Smooth muscle cell of the brain vasculature (primary cell): Measurements from ENCODE around the gene ANXA6.
"Not testable (repeated sequence)": the region's sequence is repeated elsewhere in the genome, so short reads cannot be mapped to it uniquely, and the experiment has no call there.

ENCODE experiments used
- DNase-seq: peaks from one replicate; pipeline ENCODE4 v3.0.0-alpha.2; 2012; ENCODE audit warnings: low read depth, low spot score

ANXA6 gene

DNA sequence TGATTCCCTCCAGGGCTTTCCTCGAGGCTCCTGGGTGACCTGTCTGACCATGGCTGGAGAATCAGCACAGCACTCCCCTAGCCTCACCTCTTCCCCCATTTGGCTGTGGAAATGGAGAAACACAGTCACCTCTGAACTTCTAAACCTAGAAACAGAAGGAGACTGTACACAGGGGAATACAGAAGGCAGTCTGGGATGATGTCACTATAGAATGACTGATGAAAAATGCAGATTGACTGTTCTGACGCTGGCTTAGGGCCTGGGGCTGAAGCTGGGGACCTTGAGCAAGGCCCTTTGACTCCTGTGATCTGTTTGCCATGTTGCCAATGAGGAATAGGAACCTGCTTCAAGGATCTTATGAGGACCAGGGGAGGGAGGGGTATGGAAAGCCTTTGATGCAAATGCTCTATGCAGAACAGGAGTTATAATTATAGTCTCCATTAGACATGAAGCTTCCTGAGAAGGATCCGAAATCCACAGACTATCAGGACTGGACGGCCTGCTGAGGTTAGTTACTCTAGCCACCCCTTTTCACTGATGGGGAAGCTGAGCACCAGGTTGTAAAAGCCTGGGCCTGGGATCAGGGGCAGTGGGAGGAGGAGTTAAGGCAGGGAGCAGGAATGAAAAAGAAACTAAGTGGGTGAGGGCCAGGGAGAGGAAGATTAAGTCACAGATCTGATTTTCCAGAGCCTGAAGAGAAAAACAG is 24.4 kb upstream of the ANXA6 start:
- no peak for DNase-seq

- no peak for DNase-seq
Observed at GRCh38 chr5:151180291-151180690, 22.7 kb upstream of the ANXA6 start.

- no peak for DNase-seq
Observed at GRCh38 chr5:151179489-151179840, 21.9 kb upstream of the ANXA6 start.

GRCh38 chr5:151178777-151179488 is 21.4 kb upstream of the ANXA6 start:
- no peak for DNase-seq

GRCh38 chr5:151178372-151178771 is 20.8 kb upstream of the ANXA6 start:
- no peak for DNase-seq

DNA sequence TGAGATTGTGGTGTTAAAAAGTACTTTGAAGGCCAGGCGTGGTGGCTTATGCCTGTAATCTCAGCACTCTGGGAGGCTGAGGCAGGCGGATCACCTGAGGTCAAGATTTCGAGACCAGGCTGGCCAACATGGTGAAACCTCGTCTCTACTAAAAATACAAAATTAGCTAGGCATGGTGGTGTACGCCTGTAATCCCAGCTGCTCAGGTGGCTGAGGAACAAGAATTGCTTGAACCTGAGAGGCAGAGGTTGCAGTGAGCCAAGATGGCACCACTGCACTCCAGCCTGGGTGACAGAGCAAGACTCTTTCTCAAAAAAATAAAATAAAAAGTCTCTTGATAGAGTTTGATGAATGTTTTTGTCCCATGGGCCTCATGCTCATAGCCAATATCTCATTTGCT is 18.7 kb upstream of the ANXA6 start:
- DNase-seq: not testable (repeated sequence)

DNA sequence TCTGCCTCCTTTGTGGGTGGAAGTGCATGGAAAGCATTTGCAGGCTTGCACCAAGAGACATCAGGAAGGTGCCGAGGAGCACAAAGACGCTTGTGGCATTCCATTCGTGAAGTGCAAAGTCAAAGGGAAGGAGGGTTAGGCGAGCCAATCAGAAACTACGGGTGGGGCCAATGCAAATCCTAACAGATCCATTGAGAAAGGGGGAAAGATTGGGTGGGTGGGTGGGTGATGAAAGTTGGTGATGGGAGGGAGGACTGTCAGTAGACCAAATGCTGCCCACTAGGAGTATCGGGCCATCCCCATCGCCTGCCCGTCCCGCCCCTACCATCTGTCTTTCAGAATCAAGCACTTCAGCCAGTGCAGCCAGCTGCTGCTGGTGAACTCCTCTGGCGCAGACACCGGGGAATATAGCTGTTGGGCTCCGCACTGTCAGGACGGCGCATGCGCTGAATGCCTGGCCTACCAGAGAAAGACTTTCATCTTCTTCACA is 17.1 kb upstream of the ANXA6 start:
- DNase-seq: no peak

DNA sequence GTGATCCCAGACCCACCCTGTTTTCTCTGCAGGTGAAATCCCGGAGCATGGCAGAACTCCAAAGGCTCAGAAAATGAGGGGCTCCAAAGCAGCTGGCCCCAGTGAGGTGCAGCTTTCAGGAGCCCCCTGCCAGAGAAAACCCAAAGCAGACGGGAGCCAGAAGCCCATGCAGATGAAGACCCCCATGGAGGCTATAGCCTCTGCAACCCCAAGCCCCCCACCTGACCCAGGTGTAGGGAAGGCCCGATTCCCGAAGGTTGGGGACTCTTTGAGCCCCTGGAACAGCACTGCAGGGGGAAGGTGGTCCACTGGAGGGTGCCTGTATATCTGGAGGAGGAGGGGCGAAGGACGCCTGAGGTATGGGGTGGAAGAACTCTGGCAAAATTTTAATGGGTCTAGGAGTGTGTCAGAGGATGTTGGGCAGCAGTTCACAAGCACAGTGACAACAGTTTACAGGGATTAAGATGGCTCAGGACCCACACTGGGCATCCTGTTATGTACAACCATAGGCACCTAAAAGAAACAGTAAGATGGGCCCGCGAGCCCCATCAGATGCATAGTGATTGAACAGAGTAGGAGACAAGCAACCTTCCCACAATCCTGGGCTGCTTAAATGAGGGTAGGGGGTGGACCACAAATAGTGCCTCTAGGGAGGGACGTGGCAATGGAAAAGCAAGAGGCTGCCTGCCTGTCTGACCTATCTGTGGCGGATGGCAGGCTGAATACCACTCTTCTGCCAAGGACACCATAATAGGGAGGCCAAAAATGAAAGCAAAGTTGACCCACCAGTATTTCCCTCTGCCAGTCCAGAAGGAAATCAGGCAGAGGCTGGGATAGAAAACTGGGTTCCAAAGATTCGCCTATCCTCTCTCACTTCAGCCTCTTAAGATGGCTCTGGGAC is 16.4 kb upstream of the ANXA6 start:
- DNase-seq: no peak

- DNase-seq: no peak
Observed at GRCh38 chr5:151171529-151171928, 13.9 kb upstream of the ANXA6 start.

- DNase-seq: no peak
Observed at GRCh38 chr5:151168602-151169344, 11.2 kb upstream of the ANXA6 start.

DNA sequence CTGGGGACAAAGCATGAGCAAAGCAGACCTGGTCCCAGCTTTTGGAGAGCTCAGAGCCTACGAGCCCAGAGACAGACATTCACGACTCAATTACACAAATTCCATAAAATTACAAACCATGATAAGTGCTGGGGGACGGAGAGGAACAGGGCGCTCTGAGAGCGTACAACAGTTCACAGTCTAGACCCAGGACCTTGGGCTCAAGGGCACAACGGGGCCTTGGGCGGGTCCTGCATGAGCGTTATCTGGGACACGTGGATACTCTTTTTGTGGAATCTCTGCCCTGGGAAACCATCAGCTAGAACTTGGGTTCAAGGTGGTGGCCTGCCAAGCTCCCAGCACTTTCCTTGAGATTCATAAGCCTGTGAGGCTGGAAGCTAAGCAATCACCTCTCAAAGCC is 9.4 kb upstream of the ANXA6 start:
- DNase-seq: no peak

DNA sequence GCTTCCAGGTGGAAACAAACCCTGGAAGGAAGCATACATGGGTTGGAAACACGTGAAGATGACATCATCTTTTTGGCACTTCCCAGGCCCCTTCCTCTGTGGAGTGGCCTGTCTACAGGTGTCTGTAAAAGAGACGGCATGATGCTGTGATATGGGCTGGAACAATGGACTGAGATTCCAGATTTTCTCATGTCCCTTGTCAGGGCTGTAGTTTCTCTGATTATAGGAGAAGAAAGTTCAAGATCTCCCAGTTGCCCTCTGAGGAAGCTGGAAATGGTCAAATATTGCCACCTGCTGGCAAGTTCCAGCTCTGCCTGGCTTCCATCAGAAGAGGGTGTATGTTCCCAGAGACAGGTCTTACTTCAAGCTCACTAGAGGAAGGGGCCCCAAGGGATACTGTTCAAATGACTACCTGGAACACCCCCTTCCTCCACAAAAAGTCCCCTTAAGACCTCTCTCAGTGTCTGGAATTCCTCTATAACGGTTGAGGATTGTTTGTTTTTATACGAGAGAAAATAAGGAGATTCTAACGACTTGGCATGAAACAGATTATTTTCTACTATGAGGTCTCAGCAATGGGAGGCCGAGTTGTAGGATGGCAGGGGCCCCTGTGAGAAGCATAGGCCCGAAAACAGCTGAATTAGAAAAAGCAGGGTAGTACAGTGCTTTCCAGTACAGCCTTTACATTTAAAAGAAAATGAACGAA is 7.3 kb upstream of the ANXA6 start:
- peak; percentile 62 for DNase-seq

- DNase-seq: no peak
Observed at GRCh38 chr5:151162776-151163175, 5.2 kb upstream of the ANXA6 start.

GRCh38 chr5:151159649-151160373 is 2.2 kb upstream of the ANXA6 start:
- no peak for DNase-seq

DNA sequence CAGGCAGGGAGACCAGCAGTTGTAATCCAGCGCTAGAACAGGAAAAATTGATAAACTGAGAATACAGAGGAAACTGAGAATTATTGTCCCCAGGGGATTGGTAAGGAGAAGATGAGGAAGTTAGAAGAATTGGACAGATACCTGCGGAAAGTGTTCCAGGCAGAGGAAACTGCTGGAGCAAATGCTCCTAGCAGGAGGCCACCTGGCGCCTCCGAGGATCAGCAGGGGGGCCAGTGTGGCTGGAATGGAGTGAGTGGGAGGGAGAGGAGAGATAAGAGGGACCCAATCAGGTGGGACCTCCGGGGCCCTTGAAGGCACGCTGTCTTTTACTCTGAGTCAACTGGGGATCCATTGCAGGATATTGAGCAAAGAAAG is 695 bp upstream of the ANXA6 start:
- no peak for DNase-seq

DNA sequence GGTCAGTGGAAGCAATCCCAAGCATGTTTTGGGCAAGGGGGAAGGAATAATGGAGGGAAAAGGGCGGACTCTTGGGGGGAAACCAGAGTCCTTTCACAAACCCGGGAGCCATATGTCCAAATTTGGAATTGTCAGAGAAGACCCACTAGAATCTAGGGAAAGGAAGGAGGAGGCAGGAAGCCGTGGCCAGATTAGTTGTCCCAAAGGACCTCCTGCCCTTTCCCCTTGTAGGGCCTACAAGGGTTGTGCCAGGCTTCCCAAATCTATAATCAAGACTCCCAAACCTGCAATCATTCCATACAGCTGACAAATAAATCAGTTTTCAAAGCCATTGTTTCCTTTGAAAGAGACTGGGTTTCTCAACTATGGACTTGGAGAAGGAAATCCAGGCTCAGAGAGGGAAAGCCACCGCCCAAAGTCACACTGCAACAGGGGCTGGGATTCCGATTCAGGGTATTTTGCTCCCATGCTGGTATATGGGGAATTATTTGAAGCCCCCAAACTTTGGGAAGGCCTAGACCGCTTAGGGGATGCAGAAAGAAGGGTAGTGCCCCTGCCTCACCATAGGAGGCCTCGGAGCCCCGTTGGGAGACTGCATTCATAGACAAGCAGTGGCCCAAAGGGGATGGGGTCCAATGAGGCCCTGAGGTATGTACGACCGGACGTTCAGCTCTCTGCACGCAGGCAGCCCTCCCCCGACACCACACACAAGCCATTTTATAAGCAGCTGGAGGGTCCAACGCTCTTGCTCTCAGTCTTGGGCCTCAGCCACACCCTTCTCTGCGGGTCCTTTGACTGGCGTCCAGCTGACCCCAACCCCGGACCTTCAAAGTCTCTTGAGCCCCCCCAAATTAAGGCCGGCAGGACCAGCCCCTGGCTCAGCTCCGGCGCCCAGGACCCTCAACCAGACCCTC is 815 bp downstream of the ANXA6 start:
- no peak for DNase-seq

DNA sequence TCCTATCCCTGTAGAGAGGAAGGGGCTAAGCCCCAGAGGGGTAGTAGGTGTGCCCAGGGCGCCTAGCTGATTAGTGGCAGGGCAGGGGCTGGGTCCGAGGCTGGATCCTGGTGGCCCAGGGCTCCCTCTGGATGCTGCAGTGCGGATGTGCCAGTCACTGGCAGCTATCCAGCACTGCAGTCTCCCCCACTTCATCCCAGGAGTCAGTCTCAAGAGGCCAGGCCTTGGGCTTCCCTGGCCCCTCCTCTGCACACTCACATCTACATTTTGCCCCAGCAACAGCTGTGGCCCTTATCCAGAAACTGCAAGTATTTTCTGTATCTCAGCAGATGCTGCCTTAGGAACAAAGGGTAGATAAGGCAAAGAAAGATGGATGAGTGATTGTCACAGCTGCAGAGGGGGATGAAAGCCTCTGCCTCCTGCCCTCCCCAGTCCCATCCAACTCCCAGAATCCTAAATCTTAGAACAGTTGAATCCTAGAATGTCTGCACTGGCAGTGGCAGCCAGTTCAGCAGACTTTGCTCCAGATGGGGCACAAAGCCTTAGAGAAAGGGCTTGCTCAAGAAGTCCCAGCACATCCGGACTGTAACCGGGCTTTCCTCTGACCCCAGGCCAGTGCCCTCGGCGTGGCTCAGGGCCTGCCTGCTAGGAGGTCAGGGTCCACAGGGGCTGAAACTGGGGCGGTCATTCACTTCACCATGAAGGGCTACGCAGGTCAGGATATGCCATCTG is 1.6 kb downstream of the ANXA6 start:
- DNase-seq: no peak

GRCh38 chr5:151154931-151155774 is 2.4 kb downstream of the ANXA6 start:
- DNase-seq: no peak
